Endothelial cell of umbilical vein (primary cell): ENCODE data around the gene NOB1.
"Not testable (repeated sequence)": the region's sequence is repeated elsewhere in the genome, so short reads cannot be mapped to it uniquely, and the experiment has no call there.

Experiments
- CTCF ChIP-seq, 2 donors: IDR thresholded peaks; 1 replicate in 1 of 2; 2 replicates in 1 of 2; pipeline ENCODE4 v1.5.1; 2011; ENCODE audit warnings: low read length in 2 of 2, mild to moderate bottlenecking in 2 of 2, moderate library complexity in 2 of 2, control low read depth in 1 of 2, inconsistent platforms in 1 of 2, low read depth in 1 of 2; ENCODE audit not compliant: insufficient read depth in 1 of 2; ENCODE audit errors: extremely low read depth in 1 of 2
- JUN ChIP-seq: IDR thresholded peaks from 2 replicates; pipeline ENCODE4 v1.6.1; 2011; ENCODE audit warnings: borderline replicate concordance, low read depth; ENCODE audit not compliant: insufficient read length, insufficient read depth
- POLR2A ChIP-seq: IDR thresholded peaks from 2 replicates; pipeline ENCODE4 v1.6.1; 2012; ENCODE audit warnings: low read depth, mild to moderate bottlenecking, control low read depth, low read length
- POLR2AphosphoS5 ChIP-seq: IDR thresholded peaks from 2 replicates; pipeline ENCODE4 v1.6.1; 2012; ENCODE audit warnings: low read depth, mild to moderate bottlenecking, control low read depth, low read length, moderate library complexity; ENCODE audit not compliant: insufficient read depth

GRCh38 chr16:69791391-69791847 is 36.7 kb upstream of the NOB1 start:
- not testable (repeated sequence) for TF ChIP-seq CTCF (IDR thresholded peaks at IDR 0.05; ENCODE audit: extremely low read depth in 1 of 2, insufficient read depth in 1 of 2, low read depth in 1 of 2, low read length in 2 of 2); POLR2AphosphoS5; POLR2A; JUN
